Karpas-422 (cell line): ENCODE measurements around the gene CYP1B1. TPM values are rescaled to one million over a fixed set of nuclear protein-coding genes. Genes with fewer than 3 reads are reported as not detected.

ENCODE experiments used
- DNase-seq: peaks from one replicate; pipeline ENCODE4 v3.0.0-alpha.2; 2015
- H2AFZ ChIP-seq: fragments of 200-600 bp; sonication (generic); 2 replicates; pipeline ENCODE4 v1.6.1; 2014; ENCODE audit warnings: antibody characterized with exemption, low read length, mixed read lengths
- H3K27ac ChIP-seq: fragments of 200-600 bp; sonication (generic); 2 replicates; pipeline ENCODE4 v1.5.1; 2014; ENCODE audit warnings: mild to moderate bottlenecking, low read length, moderate library complexity
- H3K27me3 ChIP-seq: fragments of 200-600 bp; sonication (generic); 2 replicates; pipeline ENCODE4 v1.6.1; 2014; ENCODE audit warnings: low read length, mixed read lengths
- H3K36me3 ChIP-seq: fragments of 200-600 bp; sonication (generic); 2 replicates; pipeline ENCODE4 v1.6.1; 2014; ENCODE audit warnings: low read length, mixed read lengths; ENCODE audit not compliant: insufficient read depth
- H3K4me1 ChIP-seq: fragments of 200-600 bp; sonication (generic); 2 replicates; pipeline ENCODE4 v1.6.1; 2014; ENCODE audit warnings: mild to moderate bottlenecking, low read length, mixed read lengths
- H3K4me2 ChIP-seq: fragments of 200-600 bp; sonication (generic); 2 replicates; pipeline ENCODE4 v1.6.1; 2014; ENCODE audit warnings: low read length, low read depth, mild to moderate bottlenecking; ENCODE audit not compliant: poor library complexity, severe bottlenecking
- H3K4me3 ChIP-seq: fragments of 200-600 bp; sonication (generic); 2 replicates; pipeline ENCODE4 v1.5.1; 2014; ENCODE audit warnings: mild to moderate bottlenecking, antibody characterized with exemption, low read length, mixed read lengths
- H3K79me2 ChIP-seq: fragments of 200-600 bp; sonication (generic); 2 replicates; pipeline ENCODE4 v1.6.1; 2014; ENCODE audit warnings: mild to moderate bottlenecking, low read length, mixed read lengths
- H3K9ac ChIP-seq: fragments of 200-600 bp; sonication (generic); 2 replicates; pipeline ENCODE4 v1.6.0; 2014; ENCODE audit warnings: low read length
- H3K9me2 ChIP-seq: fragments of 200-600 bp; sonication (generic), shearing (Covaris generic); replicated peaks from 2 replicates; pipeline ENCODE4 v1.6.0; 2014; ENCODE audit warnings: mild to moderate bottlenecking, low read length, moderate library complexity; ENCODE audit not compliant: insufficient read depth
- H3K9me3 ChIP-seq: fragments of 300-700, 200-600 bp; sonication (generic); 2 replicates; pipeline ENCODE4 v1.6.1; 2014; ENCODE audit warnings: low read length, mixed read lengths
- H4K20me1 ChIP-seq: fragments of 200-600 bp; sonication (generic); 2 replicates; pipeline ENCODE4 v1.6.1; 2014; ENCODE audit warnings: mild to moderate bottlenecking, antibody characterized with exemption, low read length, low read depth; ENCODE audit not compliant: insufficient read depth
- total RNA-seq: library from RNA; depleted of rRNA; stranded (reverse); fragments of >200 nt; shearing (Covaris generic); gene quantifications from 2 replicates; pipeline ENCODE4 v1.2.3, GENCODE V29; 2014; ENCODE audit warnings: low replicate concordance

Gene CYP1B1
- total RNA-seq, 1 experiment from 2014 or later, result not detected

DNA sequence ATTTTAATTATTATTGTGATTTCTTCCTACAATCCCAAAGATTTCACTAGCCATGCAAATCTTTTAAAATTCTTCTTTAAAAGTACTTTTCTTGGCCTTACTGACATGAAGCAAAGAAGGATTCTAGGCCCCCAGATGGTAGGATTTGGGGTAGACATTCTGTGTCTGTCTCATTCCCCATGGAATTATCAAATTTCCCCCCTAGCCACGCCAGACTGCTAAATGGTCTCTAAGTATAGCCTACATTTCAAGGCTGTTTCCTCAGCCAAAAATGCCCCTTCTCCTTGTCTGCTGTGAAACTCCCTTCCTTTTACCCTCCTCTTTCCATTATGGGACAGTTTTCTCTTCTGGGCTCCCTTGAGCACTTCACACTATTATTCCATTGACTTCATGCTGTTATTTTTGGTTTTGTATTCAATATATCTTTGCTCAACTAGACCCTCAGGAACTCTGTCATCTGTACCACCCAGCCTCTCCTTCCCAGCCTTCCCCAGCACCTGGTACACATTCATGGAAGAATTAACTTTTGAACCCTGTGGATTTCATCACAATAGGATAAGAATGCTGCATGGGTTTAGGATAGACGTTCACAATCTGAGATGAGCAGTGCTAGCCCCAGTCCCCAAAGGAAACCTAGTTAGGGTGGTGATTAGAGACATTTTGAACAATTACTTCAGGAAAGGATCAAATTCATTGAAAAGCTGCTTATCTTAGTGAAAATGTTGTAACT is 21.5 kb upstream of the CYP1B1 start:
- Histone ChIP-seq H3K36me3 (no peaks in the 10 kb centered on the region), H3K4me3 (no peak overlapping the region), H3K27me3 (no peaks in the 10 kb centered on the region), H3K79me2 (no peaks in the 10 kb centered on the region), H3K4me2 (no peak overlapping the region), H3K9me3 (no peaks in the 10 kb centered on the region), H3K4me1 (no peaks in the 10 kb centered on the region), H3K9me2 (no peaks in the 10 kb centered on the region), H2AFZ (no peak overlapping the region), H4K20me1 (no peaks in the 10 kb centered on the region), H3K9ac (no peak overlapping the region), H3K27ac (no peak overlapping the region)
- DNase-seq, result no peak

GRCh38 chr2:38095996-38096861 is 20.3 kb upstream of the CYP1B1 start:
- Histone ChIP-seq H3K4me1 (no peaks in the 10 kb centered on the region), H3K9me2 (no peaks in the 10 kb centered on the region), H3K27me3 (no peaks in the 10 kb centered on the region), H3K79me2 (no peaks in the 10 kb centered on the region), H3K27ac (no peak overlapping the region), H2AFZ (no peak overlapping the region), H3K4me3 (no peak overlapping the region), H3K9ac (no peak overlapping the region), H3K36me3 (no peaks in the 10 kb centered on the region), H4K20me1 (no peaks in the 10 kb centered on the region), H3K4me2 (no peak overlapping the region), H3K9me3 (no peaks in the 10 kb centered on the region)
- DNase-seq, result no peak

DNA sequence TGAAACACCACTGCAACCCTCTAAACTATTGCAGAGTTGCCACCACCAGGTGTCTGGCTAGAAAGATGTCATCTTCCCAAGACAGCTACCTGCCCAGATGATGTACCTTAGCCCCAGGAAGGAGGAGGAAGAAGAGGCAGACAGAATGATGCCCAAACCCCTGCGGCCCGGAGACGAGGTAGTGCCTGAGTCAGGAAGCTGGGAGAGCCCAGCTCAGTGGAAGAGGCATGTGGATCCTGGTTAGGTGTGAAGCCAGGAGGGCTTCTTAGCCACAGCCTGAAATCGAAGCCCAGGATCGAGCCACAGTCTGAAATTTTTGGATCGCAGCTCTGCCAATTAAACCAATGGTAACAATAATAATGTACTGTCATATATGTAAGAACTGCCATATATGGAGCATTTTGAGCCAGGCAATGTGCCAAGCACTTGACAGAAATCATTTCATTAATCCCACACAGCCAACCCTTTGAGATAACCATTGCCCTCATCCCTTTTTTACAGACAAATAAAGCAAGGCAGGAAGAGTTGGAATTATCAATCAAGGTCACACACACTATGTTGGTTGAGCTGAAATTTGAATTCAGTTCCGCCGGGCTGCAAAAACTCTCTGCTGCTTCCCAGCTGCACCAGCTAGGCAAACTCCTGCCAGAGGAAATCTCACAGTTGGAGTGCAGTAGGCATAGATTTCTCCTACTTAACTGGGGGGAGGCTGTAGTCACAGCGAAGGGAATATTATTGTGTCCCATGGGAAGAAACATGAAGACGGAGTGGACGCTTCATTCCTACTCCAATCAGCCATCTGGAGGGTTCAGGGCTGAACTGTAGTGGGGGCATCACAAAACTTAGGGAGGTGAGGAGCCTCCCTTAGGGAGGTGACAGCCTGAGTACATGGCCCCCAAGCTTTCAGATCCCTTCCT is 19.4 kb upstream of the CYP1B1 start:
- Histone ChIP-seq H2AFZ (no peak overlapping the region), H3K27ac (no peak overlapping the region), H3K4me1 (no peaks in the 10 kb centered on the region), H4K20me1 (no peaks in the 10 kb centered on the region), H3K9me3 (no peaks in the 10 kb centered on the region), H3K27me3 (no peaks in the 10 kb centered on the region), H3K36me3 (no peaks in the 10 kb centered on the region), H3K4me3 (no peak overlapping the region), H3K9ac (no peak overlapping the region), H3K9me2 (no peaks in the 10 kb centered on the region), H3K4me2 (no peak overlapping the region), H3K79me2 (no peaks in the 10 kb centered on the region)
- DNase-seq, result no peak

- H3K9me3 ChIP-seq, result no peaks in the 10 kb centered on the region
- no peaks in the 10 kb centered on the region for H3K79me2 ChIP-seq
- H4K20me1 ChIP-seq, result no peaks in the 10 kb centered on the region
- no peaks in the 10 kb centered on the region for H3K4me1 ChIP-seq
- no peak overlapping the region for H3K4me3 ChIP-seq
- DNase-seq, result no peak
- no peak overlapping the region for H3K27ac ChIP-seq
- no peaks in the 10 kb centered on the region for H3K27me3 ChIP-seq
- H3K36me3 ChIP-seq, result no peaks in the 10 kb centered on the region
- no peak overlapping the region for H3K4me2 ChIP-seq
- H2AFZ ChIP-seq, result no peak overlapping the region
- H3K9me2 ChIP-seq, result no peaks in the 10 kb centered on the region
- H3K9ac ChIP-seq, result no peak overlapping the region
These were observed 17.7 kb upstream of the CYP1B1 start for GRCh38 chr2:38093527-38094165.

DNA sequence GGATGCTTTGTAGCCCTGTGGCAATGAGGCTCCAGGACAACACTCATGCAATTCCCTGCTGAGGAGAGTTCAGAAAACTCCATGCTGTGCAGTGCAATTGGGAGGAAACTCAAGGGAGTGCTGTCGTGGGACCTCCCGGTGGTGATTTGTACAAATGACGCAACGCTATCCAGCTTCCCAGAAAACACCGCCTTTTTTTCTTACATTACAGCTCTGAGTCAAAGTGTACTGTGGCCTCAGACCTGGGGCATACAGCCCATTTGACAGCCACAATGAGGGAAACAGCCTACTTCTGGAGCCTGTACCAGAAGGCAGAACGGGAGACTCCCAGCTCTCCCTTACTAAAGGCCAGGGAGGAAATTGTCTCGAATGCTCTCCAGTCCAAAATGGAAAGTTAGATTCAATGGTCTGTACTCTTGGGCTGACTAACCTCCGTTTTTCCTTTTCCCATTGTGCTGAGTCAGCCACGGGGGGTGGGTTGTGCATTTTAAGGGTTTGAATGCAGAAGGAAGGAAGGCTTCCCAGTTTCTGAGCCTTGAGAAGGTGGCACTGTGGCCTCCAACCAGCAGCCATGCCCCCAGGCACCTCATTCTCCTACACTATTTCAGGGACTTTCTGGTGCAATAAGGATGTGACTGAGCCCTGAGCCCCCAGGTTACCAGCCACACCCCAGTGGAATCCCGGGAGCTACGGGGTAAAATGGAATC is 16.4 kb upstream of the CYP1B1 start:
- Histone ChIP-seq H3K27me3 (no peaks in the 10 kb centered on the region), H3K79me2 (no peaks in the 10 kb centered on the region), H3K4me2 (no peak overlapping the region), H2AFZ (no peak overlapping the region), H3K4me3 (no peak overlapping the region), H3K27ac (no peak overlapping the region), H4K20me1 (no peaks in the 10 kb centered on the region), H3K9me2 (no peaks in the 10 kb centered on the region), H3K9ac (no peak overlapping the region), H3K4me1 (no peaks in the 10 kb centered on the region), H3K36me3 (no peaks in the 10 kb centered on the region), H3K9me3 (no peaks in the 10 kb centered on the region)
- no peak for DNase-seq

DNA sequence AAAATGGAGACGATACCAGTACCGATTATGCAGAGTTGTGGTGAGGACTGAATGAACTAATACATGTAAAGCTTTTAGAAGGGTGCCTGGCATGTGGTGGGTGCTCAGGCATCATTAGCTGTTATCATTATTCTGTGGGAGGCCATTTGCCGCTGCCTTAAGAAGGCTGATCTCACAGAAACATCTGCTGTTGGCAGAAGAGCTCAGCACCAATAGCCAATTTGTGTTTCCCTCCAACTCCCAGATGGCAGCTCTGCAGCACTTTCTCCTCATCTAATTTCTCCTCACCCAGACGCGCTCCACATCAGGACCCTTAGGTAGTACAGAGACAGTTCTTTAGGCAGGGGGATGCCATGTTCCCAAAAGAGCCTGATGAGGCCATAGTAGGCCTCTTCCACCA is 15.8 kb upstream of the CYP1B1 start:
- Histone ChIP-seq H3K9me2 (no peaks in the 10 kb centered on the region), H4K20me1 (no peaks in the 10 kb centered on the region), H3K4me2 (no peak overlapping the region), H3K27ac (no peak overlapping the region), H3K27me3 (no peaks in the 10 kb centered on the region), H3K9me3 (no peaks in the 10 kb centered on the region), H2AFZ (no peak overlapping the region), H3K9ac (no peak overlapping the region), H3K79me2 (no peaks in the 10 kb centered on the region), H3K4me3 (no peak overlapping the region), H3K36me3 (no peaks in the 10 kb centered on the region), H3K4me1 (no peaks in the 10 kb centered on the region)
- no peak for DNase-seq

GRCh38 chr2:38090928-38091327 is 15.0 kb upstream of the CYP1B1 start:
- no peak for DNase-seq
- H3K9ac ChIP-seq, result no peak overlapping the region
- H3K79me2 ChIP-seq, result no peaks in the 10 kb centered on the region
- H3K9me2 ChIP-seq, result no peaks in the 10 kb centered on the region
- no peak overlapping the region for H2AFZ ChIP-seq
- H3K36me3 ChIP-seq, result no peaks in the 10 kb centered on the region
- no peak overlapping the region for H3K4me3 ChIP-seq
- H3K27ac ChIP-seq, result no peak overlapping the region
- H3K9me3 ChIP-seq, result no peaks in the 10 kb centered on the region
- H3K4me2 ChIP-seq, result no peak overlapping the region
- H3K27me3 ChIP-seq, result no peaks in the 10 kb centered on the region
- H4K20me1 ChIP-seq, result no peaks in the 10 kb centered on the region
- H3K4me1 ChIP-seq, result no peaks in the 10 kb centered on the region
